ENCODE data around the gene SLC27A3.

SLC27A3 gene

DNA sequence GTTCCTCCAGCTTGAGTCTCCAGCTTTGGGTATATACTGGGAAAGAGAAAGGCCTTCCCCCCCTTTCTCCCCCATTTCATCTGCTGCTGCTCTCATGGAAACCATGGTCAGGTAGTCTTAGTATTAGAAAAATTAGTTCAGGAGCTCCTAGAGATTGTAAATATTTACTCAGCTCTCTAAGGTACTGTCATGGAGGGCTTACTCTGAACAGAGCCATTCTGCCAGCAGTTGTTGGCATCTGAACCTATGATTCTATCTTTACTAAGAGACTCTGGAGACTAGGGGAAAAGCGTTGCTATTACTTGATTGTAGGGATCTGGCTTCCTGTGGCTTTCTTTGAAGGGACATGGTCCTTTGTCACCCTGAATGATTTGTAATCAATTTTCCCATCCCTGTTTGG, 41.2 kb upstream of the SLC27A3 start:
- Histone ChIP-seq H3K27ac (ENCODE audit: poor library complexity, severe bottlenecking) (no peak overlapping the region), H3K36me3 (ENCODE audit: low read depth) (peaks cover 44% of the 10 kb centered on the region), H3K4me1 (ENCODE audit: insufficient read depth, poor library complexity, severe bottlenecking) (peaks cover 8% of the 10 kb centered on the region), H3K9me3 (ENCODE audit: severe bottlenecking) (no peaks in the 10 kb centered on the region), H3K4me3 (ENCODE audit: severe bottlenecking) (no peak overlapping the region), H3K27me3 (ENCODE audit: insufficient read depth, poor library complexity, severe bottlenecking) (no peaks in the 10 kb centered on the region)
- ATAC-seq (ENCODE audit: low read depth) = no peak
- DNase-seq (ENCODE audit: low spot score) = no peak
- TF ChIP-seq, protein P1, sequence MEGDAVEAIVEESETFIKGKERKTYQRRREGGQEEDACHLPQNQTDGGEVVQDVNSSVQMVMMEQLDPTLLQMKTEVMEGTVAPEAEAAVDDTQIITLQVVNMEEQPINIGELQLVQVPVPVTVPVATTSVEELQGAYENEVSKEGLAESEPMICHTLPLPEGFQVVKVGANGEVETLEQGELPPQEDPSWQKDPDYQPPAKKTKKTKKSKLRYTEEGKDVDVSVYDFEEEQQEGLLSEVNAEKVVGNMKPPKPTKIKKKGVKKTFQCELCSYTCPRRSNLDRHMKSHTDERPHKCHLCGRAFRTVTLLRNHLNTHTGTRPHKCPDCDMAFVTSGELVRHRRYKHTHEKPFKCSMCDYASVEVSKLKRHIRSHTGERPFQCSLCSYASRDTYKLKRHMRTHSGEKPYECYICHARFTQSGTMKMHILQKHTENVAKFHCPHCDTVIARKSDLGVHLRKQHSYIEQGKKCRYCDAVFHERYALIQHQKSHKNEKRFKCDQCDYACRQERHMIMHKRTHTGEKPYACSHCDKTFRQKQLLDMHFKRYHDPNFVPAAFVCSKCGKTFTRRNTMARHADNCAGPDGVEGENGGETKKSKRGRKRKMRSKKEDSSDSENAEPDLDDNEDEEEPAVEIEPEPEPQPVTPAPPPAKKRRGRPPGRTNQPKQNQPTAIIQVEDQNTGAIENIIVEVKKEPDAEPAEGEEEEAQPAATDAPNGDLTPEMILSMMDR (IDR thresholded peaks at IDR 0.05; ENCODE audit: poor library complexity, severe bottlenecking) = no peak

- peaks cover 50% of the 10 kb centered on the region for H3K36me3 ChIP-seq (ENCODE audit: low read depth)
- peaks cover 7% of the 10 kb centered on the region for H3K4me1 ChIP-seq (ENCODE audit: insufficient read depth, poor library complexity, severe bottlenecking)
- DNase-seq (ENCODE audit: low spot score) (no peak), ATAC-seq (ENCODE audit: low read depth) (no peak)
- no peak overlapping the region for H3K27ac ChIP-seq (ENCODE audit: poor library complexity, severe bottlenecking)
- no peaks in the 10 kb centered on the region for H3K9me3 ChIP-seq (ENCODE audit: severe bottlenecking)
- no peaks in the 10 kb centered on the region for H3K27me3 ChIP-seq (ENCODE audit: insufficient read depth, poor library complexity, severe bottlenecking)
- no peak overlapping the region for H3K4me3 ChIP-seq (ENCODE audit: severe bottlenecking)
- TF ChIP-seq, protein P1 (IDR thresholded peaks at IDR 0.05; ENCODE audit: poor library complexity, severe bottlenecking) = no peak
Measured at GRCh38 chr1:153734396-153735089, 40.7 kb upstream of the SLC27A3 start.

GRCh38 chr1:153735090-153735420, 40.2 kb upstream of the SLC27A3 start:
- H3K4me3 ChIP-seq (ENCODE audit: severe bottlenecking) = no peak overlapping the region
- no peak for ATAC-seq (ENCODE audit: low read depth)
- peaks cover 7% of the 10 kb centered on the region for H3K4me1 ChIP-seq (ENCODE audit: insufficient read depth, poor library complexity, severe bottlenecking)
- peaks cover 53% of the 10 kb centered on the region for H3K36me3 ChIP-seq (ENCODE audit: low read depth)
- no peak for DNase-seq (ENCODE audit: low spot score)
- TF ChIP-seq, protein P1 (IDR thresholded peaks at IDR 0.05; ENCODE audit: poor library complexity, severe bottlenecking) = no peak
- no peaks in the 10 kb centered on the region for H3K27me3 ChIP-seq (ENCODE audit: insufficient read depth, poor library complexity, severe bottlenecking)
- H3K9me3 ChIP-seq (ENCODE audit: severe bottlenecking) = no peaks in the 10 kb centered on the region
- H3K27ac ChIP-seq (ENCODE audit: poor library complexity, severe bottlenecking) = no peak overlapping the region

DNA sequence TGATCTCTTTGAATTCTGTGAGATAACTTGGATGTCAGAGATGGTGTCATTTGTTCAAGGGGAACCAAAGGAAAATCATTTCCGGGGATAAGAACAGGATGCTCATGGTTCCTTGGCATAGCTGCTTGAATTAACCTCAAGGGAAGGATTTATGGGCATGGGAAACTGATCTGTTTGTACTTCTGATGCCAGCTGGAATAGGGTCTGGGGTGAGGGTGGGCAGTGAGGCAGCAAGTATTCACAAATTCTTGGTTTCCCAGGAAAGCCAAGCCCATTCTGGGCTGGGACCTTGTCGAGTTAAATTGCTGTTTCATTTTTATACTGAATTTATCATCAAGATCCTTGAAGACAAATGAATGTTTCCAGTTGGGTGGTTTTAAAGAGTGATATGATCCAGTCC, 33.2 kb upstream of the SLC27A3 start:
- no peaks in the 10 kb centered on the region for H3K9me3 ChIP-seq (ENCODE audit: severe bottlenecking)
- H3K36me3 ChIP-seq (ENCODE audit: low read depth) = peaks cover 87% of the 10 kb centered on the region
- no peaks in the 10 kb centered on the region for H3K27me3 ChIP-seq (ENCODE audit: insufficient read depth, poor library complexity, severe bottlenecking)
- TF ChIP-seq, protein P1 (IDR thresholded peaks at IDR 0.05; ENCODE audit: poor library complexity, severe bottlenecking) = no peak
- H3K4me1 ChIP-seq (ENCODE audit: insufficient read depth, poor library complexity, severe bottlenecking) = no peaks in the 10 kb centered on the region
- no peak for DNase-seq (ENCODE audit: low spot score)
- ATAC-seq (ENCODE audit: low read depth) = no peak
- H3K4me3 ChIP-seq (ENCODE audit: severe bottlenecking) = no peak overlapping the region
- no peak overlapping the region for H3K27ac ChIP-seq (ENCODE audit: poor library complexity, severe bottlenecking)

DNA sequence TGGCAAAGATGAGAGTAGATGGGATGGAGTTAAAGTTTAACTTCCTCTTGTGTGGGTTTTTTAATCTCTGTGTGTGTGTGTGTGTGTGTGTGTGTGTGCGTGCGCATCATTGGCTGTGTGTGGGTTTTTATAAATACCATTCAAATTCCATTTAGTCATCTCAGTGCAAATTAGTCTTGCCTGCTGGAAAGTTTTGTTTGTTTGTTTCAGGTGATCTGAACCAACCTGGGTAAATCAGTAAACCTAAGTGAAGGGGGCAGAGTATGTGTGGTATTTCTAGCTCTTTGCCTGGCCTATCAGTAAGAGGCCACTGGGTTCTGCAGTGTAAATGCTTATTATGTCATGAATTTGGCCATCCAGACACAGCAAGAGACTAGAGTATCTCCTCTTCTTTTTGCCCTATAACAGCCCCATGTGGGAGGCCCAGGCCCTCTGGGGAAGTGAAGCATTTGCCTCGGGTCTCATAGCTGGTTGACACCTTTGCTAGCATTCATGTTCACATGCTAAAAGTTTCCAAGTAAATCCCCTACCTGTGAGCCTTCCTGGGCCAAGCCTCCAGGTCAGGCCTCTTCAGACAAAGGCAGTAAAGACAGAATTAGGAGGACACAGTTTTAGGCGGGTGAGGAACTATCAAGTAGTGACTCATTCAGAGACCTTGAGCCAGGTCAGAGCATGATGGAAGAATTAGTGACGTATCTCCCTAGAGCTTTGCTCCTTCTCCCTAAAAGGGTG, 32.6 kb upstream of the SLC27A3 start:
- DNase-seq (ENCODE audit: low spot score) (no peak), ATAC-seq (ENCODE audit: low read depth) (no peak)
- Histone ChIP-seq H3K27ac (ENCODE audit: poor library complexity, severe bottlenecking) (no peak overlapping the region), H3K9me3 (ENCODE audit: severe bottlenecking) (no peaks in the 10 kb centered on the region), H3K36me3 (ENCODE audit: low read depth) (peaks cover 92% of the 10 kb centered on the region), H3K4me1 (ENCODE audit: insufficient read depth, poor library complexity, severe bottlenecking) (no peaks in the 10 kb centered on the region), H3K27me3 (ENCODE audit: insufficient read depth, poor library complexity, severe bottlenecking) (no peaks in the 10 kb centered on the region), H3K4me3 (ENCODE audit: severe bottlenecking) (no peak overlapping the region)
- TF ChIP-seq, protein P1 (IDR thresholded peaks at IDR 0.05; ENCODE audit: poor library complexity, severe bottlenecking) = no peak

All from RWPE2 (cell line).